ENCODE measurements around the gene CDH13.

The CDH13 gene

DNA sequence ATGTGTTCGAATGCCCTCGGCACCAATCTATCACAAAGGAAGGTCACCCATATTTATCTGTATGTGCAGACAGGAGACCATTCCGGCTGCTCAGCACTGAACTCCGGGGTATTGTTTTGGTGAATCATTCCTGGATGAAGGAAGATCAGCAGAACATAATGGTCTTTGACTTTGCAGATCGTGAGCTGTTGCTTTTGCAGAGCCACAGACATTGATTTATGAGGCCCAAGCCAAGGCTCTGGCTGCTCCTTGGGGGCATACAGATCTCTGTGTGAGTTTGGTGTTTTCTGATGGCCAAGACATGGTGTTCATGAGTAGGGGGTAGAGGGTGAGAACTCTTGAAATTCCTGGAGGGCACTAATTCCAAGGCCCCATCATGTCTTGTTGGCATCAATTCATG lies 722.2 kb downstream of the CDH13 start:
- TF ChIP-seq CTCF (conservative IDR thresholded peaks at IDR 0.05): no peak
- no peak for TF ChIP-seq ZFX (IDR thresholded peaks at IDR 0.05)

GRCh38 chr16:83350481-83350880 lies 723.7 kb downstream of the CDH13 start:
- no peak for TF ChIP-seq ZFX (IDR thresholded peaks at IDR 0.05)
- no peak overlapping the region for H3K27ac ChIP-seq

More for the DNA sequence above, 722.2 kb downstream of the CDH13 start:
- H3K27ac ChIP-seq: no peak overlapping the region

GRCh38 chr16:83351846-83352245 lies 725.1 kb downstream of the CDH13 start:
- TF ChIP-seq ZFX (IDR thresholded peaks at IDR 0.05): no peak
- no peak for TF ChIP-seq CTCF (conservative IDR thresholded peaks at IDR 0.05)
- no peak overlapping the region for H3K27ac ChIP-seq

- no peak overlapping the region for H3K27ac ChIP-seq
- TF ChIP-seq ZFX (IDR thresholded peaks at IDR 0.05) (no peak), CTCF (conservative IDR thresholded peaks at IDR 0.05) (no peak)
Observed at GRCh38 chr16:83353241-83353640, 726.5 kb downstream of the CDH13 start.

DNA sequence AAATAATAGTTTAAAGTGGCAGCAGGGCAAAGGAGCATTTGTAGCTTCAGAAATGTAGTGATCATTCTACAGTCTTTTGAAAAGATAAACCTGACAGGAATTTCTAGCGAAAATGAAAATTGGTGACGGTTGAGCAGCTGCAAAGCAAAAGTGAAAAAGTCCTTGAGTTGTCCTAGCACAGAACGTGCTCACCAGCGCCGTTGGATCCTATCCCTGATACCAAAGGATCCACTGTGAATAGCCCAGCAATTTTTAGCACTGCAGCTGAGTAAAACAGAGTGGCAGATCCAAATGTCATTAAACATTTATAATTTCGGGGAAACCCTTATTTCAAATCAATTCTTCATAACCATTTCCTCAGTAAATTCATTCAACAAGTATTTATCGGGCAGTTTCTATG lies 727.2 kb downstream of the CDH13 start:
- no peak overlapping the region for H3K27ac ChIP-seq
- TF ChIP-seq CTCF (conservative IDR thresholded peaks at IDR 0.05): no peak

- no peak for TF ChIP-seq ZFX (IDR thresholded peaks at IDR 0.05)
- H3K27ac ChIP-seq: no peak overlapping the region
Observed at GRCh38 chr16:83355570-83356218, 728.9 kb downstream of the CDH13 start.

- TF ChIP-seq ZFX (IDR thresholded peaks at IDR 0.05): no peak
- peak; percentile 76 for TF ChIP-seq CTCF (conservative IDR thresholded peaks at IDR 0.05)
- no peak overlapping the region for H3K27ac ChIP-seq
Observed at GRCh38 chr16:83356266-83356665, 729.5 kb downstream of the CDH13 start.

GRCh38 chr16:83356986-83357385 lies 730.2 kb downstream of the CDH13 start:
- no peak overlapping the region for H3K27ac ChIP-seq
- TF ChIP-seq ZFX (IDR thresholded peaks at IDR 0.05) (no peak), CTCF (conservative IDR thresholded peaks at IDR 0.05) (no peak)
